Measurements from ENCODE around the gene INAVA. TPM values are rescaled to one million over a fixed set of nuclear protein-coding genes. Genes with fewer than 3 reads are reported as not detected.
"Not testable (repeated sequence)": the region's sequence is repeated elsewhere in the genome, so short reads cannot be mapped to it uniquely, and the experiment has no call there.

Gene INAVA
- total and polyA plus RNA-seq, 2 of the 13 experiments (the other 11 are each of a cell fraction or from before 2014, with no cell fraction given), result 6.0 to 13.5 TPM

- H2AFZ ChIP-seq (ENCODE audit: low read length); DNase-seq (ENCODE audit: low spot score); H3K27me3 ChIP-seq (ENCODE audit: control insufficient read depth in 1 of 2, insufficient read depth in 2 of 2, low read length in 2 of 2); H3K79me2 ChIP-seq (ENCODE audit: insufficient read depth, low read length); in situ Hi-C loops (cut with HindIII; ENCODE audit: extremely low pct_ligation_motif_present, low pct_unique_long_range_greater_than_20kb); ATAC-seq; H3K4me3 ChIP-seq (replicated peaks in 1 of 3; ENCODE audit: insufficient read depth in 1 of 3, low read depth in 2 of 3, low read length in 3 of 3); FAIRE-seq; CTCF ChIA-PET (ENCODE audit: low intra/inter-chr PET ratio, low total read pairs); H3K4me2 ChIP-seq (ENCODE audit: low read depth, low read length); H4K20me1 ChIP-seq (ENCODE audit: insufficient read depth, low read length); intact Hi-C loops (cut with micrococcal nuclease; ENCODE audit: unreplicated experiment); H3K9ac ChIP-seq (ENCODE audit: insufficient read depth, low read depth, low read length); H3K9me3 ChIP-seq (ENCODE audit: low read length); BruUV-seq (replicated peaks); H3K27ac ChIP-seq (ENCODE audit: extremely low read length, insufficient read depth, low read length): not testable (repeated sequence)
- Histone ChIP-seq H3K36me3 (replicated peaks in 1 of 2; ENCODE audit: control insufficient read depth in 1 of 2, insufficient read depth in 2 of 2, low read length in 2 of 2) (peaks cover 12 to 32% of the 10 kb centered on the region in 2 experiments; a peak in 4 of 5 replicates), H3K4me1 (ENCODE audit: insufficient read depth, low read length) (peaks cover 30% of the 10 kb centered on the region)
- 90% methylated on average over 5 of the region's 21 CpGs for WGBS (ENCODE audit: low lambda C conversion rate)
- POLR2A ChIA-PET, result interaction anchor here (1.0 kb wide), 1 partner anchor 16 kb away, joined by 4 read pairs; no protein-coding TSS in a partner anchor
Observed at GRCh38 chr1:200911936-200912335, 17.2 kb downstream of the INAVA start.

DNA sequence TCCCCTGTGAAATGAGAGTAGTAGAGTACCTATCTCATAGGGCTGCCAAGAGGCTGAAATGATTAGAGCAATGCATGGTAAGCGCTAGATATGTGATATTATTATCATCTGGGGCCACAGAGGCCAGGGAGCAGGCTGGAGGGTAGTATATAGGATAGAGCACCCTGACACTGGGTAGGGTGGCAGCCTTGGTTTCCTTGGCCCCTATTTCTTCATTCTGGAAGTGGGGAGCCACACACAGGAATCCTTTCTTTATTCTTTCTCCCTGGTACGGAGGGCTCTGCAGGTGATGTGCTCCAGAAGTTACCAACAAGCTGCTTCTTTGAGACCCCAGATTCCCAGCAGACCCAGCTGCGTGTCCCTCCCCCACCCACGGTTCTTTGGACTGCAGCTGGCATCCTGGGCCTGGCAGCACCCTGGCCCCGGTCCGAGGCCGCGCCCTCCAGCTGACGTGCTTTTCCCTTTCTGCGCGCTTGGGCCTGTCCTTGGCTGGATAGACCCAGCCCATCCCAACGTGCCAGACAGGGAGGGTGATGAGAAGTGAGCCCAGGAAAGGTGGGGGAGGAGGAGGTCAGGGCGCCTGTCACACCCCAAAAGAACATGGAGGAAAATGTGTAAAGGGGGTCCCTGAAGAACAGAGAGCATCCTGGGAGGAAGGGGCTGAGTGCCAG, 18.2 kb downstream of the INAVA start:
- BruUV-seq (replicated peaks), result no TSS peak
- no peak for ATAC-seq
- Histone ChIP-seq H3K9ac (ENCODE audit: insufficient read depth, low read depth, low read length) (no peak overlapping the region), H2AFZ (ENCODE audit: low read length) (no peak overlapping the region), H3K4me3 (replicated peaks in 1 of 3; ENCODE audit: insufficient read depth in 1 of 3, low read depth in 2 of 3, low read length in 3 of 3) (no peak overlapping the region), H3K27ac (ENCODE audit: extremely low read length, insufficient read depth, low read length) (no peak overlapping the region), H3K27me3 (ENCODE audit: control insufficient read depth in 1 of 2, insufficient read depth in 2 of 2, low read length in 2 of 2) (no peaks in the 10 kb centered on the region), H3K9me3 (ENCODE audit: low read length) (no peaks in the 10 kb centered on the region), H3K4me1 (ENCODE audit: insufficient read depth, low read length) (peaks cover 30% of the 10 kb centered on the region), H3K79me2 (ENCODE audit: insufficient read depth, low read length) (no peaks in the 10 kb centered on the region), H3K4me2 (ENCODE audit: low read depth, low read length) (no peak overlapping the region), H4K20me1 (ENCODE audit: insufficient read depth, low read length) (no peaks in the 10 kb centered on the region), H3K36me3 (replicated peaks in 1 of 2; ENCODE audit: control insufficient read depth in 1 of 2, insufficient read depth in 2 of 2, low read length in 2 of 2) (peaks cover 12 to 32% of the 10 kb centered on the region in 2 experiments; a peak in 4 of 5 replicates)
- in situ Hi-C loops (cut with HindIII; ENCODE audit: extremely low pct_ligation_motif_present, low pct_unique_long_range_greater_than_20kb), result no loop called here
- ChIA-PET POLR2A (interaction anchor here (1.0 kb wide), 1 partner anchor 17 kb away, joined by 4 read pairs; no protein-coding TSS in a partner anchor), CTCF (ENCODE audit: low intra/inter-chr PET ratio, low total read pairs) (no interaction called here)
- no peak for DNase-seq (ENCODE audit: low spot score)
- FAIRE-seq, result no peak
- WGBS (ENCODE audit: low lambda C conversion rate), result 91% methylated on average over 13 of the region's 13 CpGs
- intact Hi-C loops (cut with micrococcal nuclease; ENCODE audit: unreplicated experiment), result no loop called here
- TF ChIP-seq POGZ (CRISPR knock-in tag; IDR thresholded peaks at IDR 0.05), result no peak
- TF ChIP-seq AGO2 (optimal IDR thresholded peaks at IDR 0.05; ENCODE audit: low read depth, low read length), result peak; percentile 18
- TF ChIP-seq ZNF614 (CRISPR knock-in tag; IDR thresholded peaks at IDR 0.05; ENCODE audit: borderline replicate concordance), result no peak
